DOHH2 (cell line): ENCODE results near the gene SLC5A10.

ENCODE experiments used
- H3F3A ChIP-seq: fragments of 200-600 bp; sonication (generic), shearing (Covaris generic); 2 replicates; pipeline ENCODE4 v1.6.0; 2016; ENCODE audit warnings: antibody characterized with exemption, mild to moderate bottlenecking; ENCODE audit not compliant: control insufficient read depth, insufficient read depth
- H3K27ac ChIP-seq: fragments of 200-600 bp; sonication (generic); 2 replicates; pipeline ENCODE4 v1.5.1; 2014; ENCODE audit warnings: low read depth, mild to moderate bottlenecking, low read length, moderate library complexity
- H3K27me3 ChIP-seq: fragments of 200-600 bp; sonication (generic); 2 replicates; pipeline ENCODE4 v1.6.1; 2014; ENCODE audit warnings: mild to moderate bottlenecking, low read length, mixed read lengths; ENCODE audit not compliant: control insufficient read depth
- H3K36me3 ChIP-seq: fragments of 200-600 bp; sonication (generic); 2 replicates; pipeline ENCODE4 v1.6.1; 2014; ENCODE audit warnings: mild to moderate bottlenecking, low read length, moderate library complexity, mixed read lengths; ENCODE audit not compliant: control insufficient read depth
- H3K4me1 ChIP-seq: fragments of 200-600 bp; sonication (generic); 2 replicates; pipeline ENCODE4 v1.6.1; 2014; ENCODE audit warnings: mild to moderate bottlenecking, low read length, mixed read lengths; ENCODE audit not compliant: control insufficient read depth
- H3K4me2 ChIP-seq: fragments of 200-600 bp; sonication (generic); 2 replicates; pipeline ENCODE4 v1.6.0; 2014; ENCODE audit warnings: mild to moderate bottlenecking, low read length, moderate library complexity
- H3K4me3 ChIP-seq: fragments of 200-600 bp; sonication (generic); 2 replicates; pipeline ENCODE4 v1.5.1; 2014; ENCODE audit warnings: mild to moderate bottlenecking, low read length, mixed read lengths
- H3K79me2 ChIP-seq: fragments of 200-600 bp; sonication (generic); 2 replicates; pipeline ENCODE4 v1.6.1; 2014; ENCODE audit warnings: mild to moderate bottlenecking, low read length, mixed read lengths; ENCODE audit not compliant: control insufficient read depth
- H3K9me2 ChIP-seq: fragments of 200-600 bp; sonication (generic); replicated peaks from 2 replicates; pipeline ENCODE4 v1.6.1; 2014; ENCODE audit warnings: mild to moderate bottlenecking, low read length, mixed read lengths; ENCODE audit not compliant: control insufficient read depth
- H3K9me3 ChIP-seq: fragments of 200-600 bp; sonication (generic); 2 replicates; pipeline ENCODE4 v1.6.1; 2014; ENCODE audit warnings: antibody characterized with exemption, low read length, mixed read lengths; ENCODE audit not compliant: control insufficient read depth, insufficient read depth
- H4K20me1 ChIP-seq: fragments of 200-600 bp; sonication (generic); 2 replicates; pipeline ENCODE4 v1.6.0; 2014; ENCODE audit warnings: low read depth, mild to moderate bottlenecking, antibody characterized with exemption, low read length, moderate library complexity; ENCODE audit not compliant: control insufficient read depth, insufficient read depth
- CTCF ChIP-seq: fragments of 200-600 bp; sonication (generic); IDR thresholded peaks from one replicate; pipeline ENCODE4 v1.5.1; 2014; ENCODE audit warnings: antibody characterized with exemption, mild to moderate bottlenecking, low read depth, low read length; ENCODE audit not compliant: poor library complexity, severe bottlenecking
- EZH2phosphoT487 ChIP-seq: fragments of 200-600 bp; sonication (generic); IDR thresholded peaks from 2 replicates; pipeline ENCODE4 v1.6.1; 2017; ENCODE audit warnings: borderline replicate concordance, mild to moderate bottlenecking, antibody characterized with exemption, low read length, moderate library complexity, mixed read lengths

Gene SLC5A10

GRCh38 chr17:19022128-19022527 is 70.2 kb downstream of the SLC5A10 start:
- peaks cover 5% of the 10 kb centered on the region; the same call in 1 of the 2 replicates for H4K20me1 ChIP-seq
- H3K9me3 ChIP-seq = no peaks in the 10 kb centered on the region
- peaks cover 18% of the 10 kb centered on the region for H3K4me1 ChIP-seq
- H3K4me3 ChIP-seq = no peak overlapping the region
- TF ChIP-seq CTCF = no peak
- TF ChIP-seq EZH2phosphoT487 = no peak
- no peak overlapping the region for H3K27ac ChIP-seq
- no peaks in the 10 kb centered on the region; the same call in 1 of the 2 replicates for H3K27me3 ChIP-seq
- no peaks in the 10 kb centered on the region for H3K9me2 ChIP-seq
- H3K36me3 ChIP-seq = peaks cover 44% of the 10 kb centered on the region
- no peaks in the 10 kb centered on the region for H3K79me2 ChIP-seq
- no peak overlapping the region for H3K4me2 ChIP-seq
- H3F3A ChIP-seq = peaks cover 18% of the 10 kb centered on the region

- no peaks in the 10 kb centered on the region for H3K79me2 ChIP-seq
These were observed 70.8 kb downstream of the SLC5A10 start for GRCh38 chr17:19022747-19023146.

GRCh38 chr17:19023209-19023999 is 71.4 kb downstream of the SLC5A10 start:
- H3K27me3 ChIP-seq = no peaks in the 10 kb centered on the region
- no peak for TF ChIP-seq EZH2phosphoT487
- TF ChIP-seq CTCF = no peak
- H3K9me2 ChIP-seq = no peaks in the 10 kb centered on the region
- H3K4me1 ChIP-seq = peaks cover 18% of the 10 kb centered on the region
- H3K4me2 ChIP-seq = no peak overlapping the region
- H3K9me3 ChIP-seq = no peaks in the 10 kb centered on the region
- H3F3A ChIP-seq = peaks cover 18% of the 10 kb centered on the region
- H3K36me3 ChIP-seq = peaks cover 44% of the 10 kb centered on the region
- no peak overlapping the region for H3K4me3 ChIP-seq
- no peak overlapping the region for H3K27ac ChIP-seq
- no peaks in the 10 kb centered on the region for H3K79me2 ChIP-seq
- H4K20me1 ChIP-seq = peaks cover 5% of the 10 kb centered on the region; the same call in 1 of the 2 replicates

More at GRCh38 chr17:19022747-19023146, 70.8 kb downstream of the SLC5A10 start:
- peaks cover 18% of the 10 kb centered on the region for H3F3A ChIP-seq
- no peak for TF ChIP-seq CTCF
- no peak for TF ChIP-seq EZH2phosphoT487
- no peak overlapping the region for H3K4me2 ChIP-seq
- H3K36me3 ChIP-seq = peaks cover 44% of the 10 kb centered on the region
- H3K27me3 ChIP-seq = no peaks in the 10 kb centered on the region
- peaks cover 18% of the 10 kb centered on the region for H3K4me1 ChIP-seq
- H3K9me2 ChIP-seq = no peaks in the 10 kb centered on the region
- H3K27ac ChIP-seq = no peak overlapping the region
- no peak overlapping the region for H3K4me3 ChIP-seq
- peaks cover 5% of the 10 kb centered on the region; the same call in 1 of the 2 replicates for H4K20me1 ChIP-seq
- no peaks in the 10 kb centered on the region for H3K9me3 ChIP-seq
